Stimulated activated CD8-positive, alpha-beta memory T cell treated with anti-CD3 and anti-CD28 coated beads, Interleukin-15, amount 100 ng/mL, for 1 hour (primary cell): ENCODE data around the gene BRICD5.

Experiments
- DNase-seq: peaks from one replicate; pipeline ENCODE4 v3.0.0-alpha.2; 2020; ENCODE audit warnings: low read depth

BRICD5 gene

GRCh38 chr16:2199095-2199494 lies 11.6 kb downstream of the BRICD5 start:
- no peak for DNase-seq

GRCh38 chr16:2198283-2198682 lies 12.4 kb downstream of the BRICD5 start:
- DNase-seq: no peak

DNA sequence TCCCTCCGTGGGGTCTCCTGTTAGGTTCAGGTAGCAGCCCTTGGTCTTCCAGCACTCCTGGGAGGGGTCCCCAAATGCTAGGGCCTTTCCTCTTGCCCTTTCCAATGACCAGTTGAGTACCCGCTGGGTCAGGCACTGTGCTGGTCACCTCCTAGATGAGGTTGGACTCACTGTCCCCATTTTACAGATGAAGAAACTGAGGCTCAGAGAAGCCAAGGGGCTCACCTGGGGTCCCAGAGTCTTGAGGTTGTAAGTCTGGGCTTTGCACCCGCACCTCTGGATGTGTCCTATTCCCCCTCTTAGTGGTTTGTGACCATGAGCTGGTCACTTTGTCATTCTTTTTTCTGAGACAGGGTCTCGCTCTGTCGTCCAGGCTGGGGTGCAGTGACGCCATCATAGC lies 12.9 kb downstream of the BRICD5 start:
- no peak for DNase-seq

DNA sequence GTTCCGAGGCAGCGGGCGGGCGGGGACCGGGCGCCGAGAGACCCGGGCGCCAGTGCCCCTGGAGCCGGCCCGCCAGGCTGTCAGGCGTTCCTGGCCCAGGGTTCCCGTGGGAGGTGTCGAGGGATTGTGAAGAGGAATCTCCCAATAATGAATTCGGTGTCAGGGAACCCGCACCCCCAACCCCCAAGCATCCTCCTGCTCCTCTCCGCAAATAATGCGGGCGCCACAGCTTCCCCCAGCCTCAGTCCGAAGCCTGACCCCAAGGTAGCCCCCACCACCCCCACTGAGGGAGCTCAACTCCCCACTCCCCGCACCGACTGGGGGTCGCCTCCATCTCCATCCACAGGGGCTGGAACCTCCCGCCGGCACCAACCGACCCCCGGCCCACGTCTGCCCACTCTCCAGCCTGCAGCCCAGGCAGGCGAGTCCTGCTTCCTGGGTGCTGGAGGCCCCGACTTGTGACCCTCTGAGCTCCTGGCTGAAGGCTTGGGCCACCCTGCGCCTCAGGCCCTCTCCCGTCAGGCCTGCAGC lies 13.6 kb downstream of the BRICD5 start:
- DNase-seq: no peak

DNA sequence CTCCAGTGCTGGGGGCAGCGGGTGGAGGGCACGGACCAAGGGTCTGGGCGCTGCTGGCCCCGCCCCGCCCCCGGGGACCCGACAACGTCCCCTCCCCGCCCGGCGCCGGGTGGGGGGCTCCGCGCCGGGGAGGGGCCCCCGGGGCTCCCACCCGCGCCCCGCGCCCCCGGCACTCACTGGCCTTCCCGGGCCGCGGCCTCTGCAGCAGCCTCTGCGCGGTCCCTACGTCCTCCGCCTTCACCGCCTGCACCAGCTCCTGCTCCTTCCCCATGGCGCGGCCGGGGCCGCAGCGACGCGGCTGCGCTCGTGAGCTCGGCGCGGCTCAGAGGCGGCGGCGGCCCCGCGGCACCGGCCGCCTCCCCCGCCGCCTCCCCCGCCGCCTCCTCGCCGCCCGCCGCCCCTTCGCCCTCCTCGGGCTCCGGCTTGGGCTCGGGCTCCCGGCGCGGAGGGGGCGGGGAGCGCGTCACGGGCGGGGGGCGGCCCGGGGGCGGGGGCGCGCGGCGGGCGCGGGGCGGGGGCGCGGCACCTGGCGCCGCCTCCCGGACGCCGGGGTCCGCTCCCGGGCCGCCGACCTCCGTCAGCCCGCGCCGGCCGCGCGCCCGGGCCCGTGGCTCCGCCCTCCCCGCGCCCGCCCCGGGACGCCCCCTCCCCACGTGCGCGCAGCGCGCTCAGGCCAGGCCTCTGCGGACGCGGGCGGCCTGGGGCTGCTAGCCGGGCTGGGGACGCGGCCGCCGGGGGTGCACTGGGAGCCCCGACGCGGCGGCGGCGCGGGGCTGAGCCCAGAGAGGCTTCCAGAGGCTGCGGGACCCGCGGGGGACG lies 14.3 kb downstream of the BRICD5 start, which contains the start of gene CASKIN1:
CASKIN1 (minus strand) TSS at position 444 of the 819 bp plus-strand sequence; CDS start at position 271, 173 bp downstream.
- no peak for DNase-seq

DNA sequence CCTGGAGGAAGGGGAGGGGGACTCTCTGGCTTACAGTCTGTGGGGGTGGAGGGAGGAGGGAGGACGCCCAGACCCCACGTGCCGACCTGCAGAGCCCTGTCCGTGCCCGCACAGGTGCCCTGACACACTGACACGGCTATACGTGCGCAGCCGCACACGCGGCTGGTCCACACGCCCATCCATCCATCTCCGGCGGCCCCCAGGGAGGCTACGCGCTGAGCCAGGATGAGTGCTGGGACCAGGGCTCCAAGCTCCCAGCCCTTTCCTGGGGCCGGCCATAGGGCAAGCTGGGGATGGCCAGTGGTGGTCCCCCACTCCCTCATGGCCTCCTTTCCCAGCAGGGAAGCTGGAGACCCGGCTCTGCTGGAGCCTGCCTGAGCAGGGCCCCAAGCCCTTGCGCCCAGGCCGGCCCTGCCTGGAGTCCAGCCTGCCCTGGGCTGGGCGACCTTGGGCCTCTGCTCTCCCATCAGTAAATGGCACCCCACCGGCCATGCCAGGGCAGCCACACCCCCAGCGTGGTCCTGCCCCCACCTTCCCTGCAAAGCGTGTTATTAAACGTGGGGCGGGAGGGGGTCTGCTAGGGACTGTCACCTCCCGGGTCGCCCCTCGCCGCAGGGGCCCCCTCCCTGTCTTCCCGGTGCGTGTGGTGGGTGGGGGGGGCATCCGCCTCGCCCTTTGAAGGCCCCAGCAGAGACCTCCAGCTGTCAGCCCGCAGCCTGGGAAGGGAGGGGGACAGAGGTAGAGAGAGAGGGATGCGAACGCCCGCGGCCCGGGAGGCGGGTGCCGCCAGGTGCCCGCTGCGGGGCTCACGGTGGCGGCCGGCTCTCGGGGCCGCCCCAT lies 15.1 kb downstream of the BRICD5 start:
- no peak for DNase-seq

- DNase-seq: peak; percentile 21
These were observed 15.8 kb downstream of the BRICD5 start for GRCh38 chr16:2194852-2195321.

DNA sequence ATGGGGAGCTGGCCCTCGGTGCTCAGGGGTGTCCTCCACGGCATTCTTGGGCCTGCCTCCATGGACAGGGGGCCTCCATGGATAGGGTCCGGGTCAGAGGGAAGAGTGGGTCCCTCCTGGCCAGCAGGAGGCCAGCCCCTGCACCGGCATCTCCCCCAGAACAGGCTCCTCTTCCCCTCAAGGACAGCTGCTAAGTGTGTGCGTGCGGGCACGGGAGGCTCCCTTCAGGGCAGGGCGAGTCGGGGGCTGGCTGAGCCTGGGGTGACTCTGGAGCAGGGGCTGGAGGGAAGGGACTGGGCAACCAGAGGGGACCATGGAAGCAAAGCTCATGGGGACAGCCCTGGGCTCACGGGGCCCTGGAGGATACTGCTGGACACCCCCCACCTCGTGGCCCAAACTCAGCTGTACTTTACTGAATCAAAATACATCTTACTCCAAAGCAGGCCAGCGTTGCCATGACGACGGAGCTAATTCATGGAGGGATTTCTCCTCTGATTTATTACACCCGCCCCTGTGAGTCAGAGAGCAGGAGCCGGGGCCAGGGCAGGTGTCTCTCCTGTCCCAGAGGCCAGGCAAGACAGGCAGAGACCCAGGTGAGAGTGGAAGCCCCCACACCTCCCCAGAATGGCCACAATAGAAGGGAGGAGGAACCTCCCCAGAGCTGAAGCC lies 16.4 kb downstream of the BRICD5 start:
- DNase-seq: no peak

GRCh38 chr16:2191446-2191706 lies 19.3 kb downstream of the BRICD5 start:
- no peak for DNase-seq

- DNase-seq: no peak
These were observed 19.8 kb downstream of the BRICD5 start for GRCh38 chr16:2190659-2191445.

DNA sequence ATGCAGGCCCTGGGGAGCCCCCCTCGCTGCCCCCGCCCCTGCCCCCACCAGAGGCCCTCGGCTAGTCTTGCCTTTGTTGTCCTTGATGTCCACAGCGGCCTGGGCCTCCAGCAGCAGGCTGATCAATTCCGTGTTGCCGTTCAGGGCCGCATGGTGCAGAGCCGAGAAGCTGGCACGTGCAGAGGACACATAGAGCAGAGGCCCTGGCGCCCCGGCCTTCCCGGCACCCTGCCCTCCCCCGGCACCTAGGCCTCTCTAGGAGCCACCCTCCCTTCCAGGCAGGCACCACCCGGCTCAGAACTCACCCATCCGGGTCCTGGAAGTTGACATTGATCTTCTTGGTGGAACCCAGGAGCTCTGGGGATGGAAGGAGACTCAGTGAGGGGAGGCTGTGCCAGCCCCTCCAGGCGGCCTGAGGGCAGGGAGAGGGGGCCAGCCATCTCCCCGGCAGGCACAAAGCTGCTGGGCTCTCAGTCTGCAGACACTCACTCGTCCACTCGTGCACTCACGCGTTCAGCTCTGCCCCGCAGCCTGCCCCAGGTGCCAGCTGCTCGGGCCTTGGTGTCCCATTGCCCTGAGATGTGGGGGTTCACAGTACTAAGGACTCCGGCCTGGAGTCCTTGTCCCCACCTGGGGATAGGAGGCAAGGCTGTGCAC lies 20.5 kb downstream of the BRICD5 start:
- no peak for DNase-seq

- DNase-seq: no peak
These were observed 21.3 kb downstream of the BRICD5 start for GRCh38 chr16:2189252-2189893.

GRCh38 chr16:2188395-2188794 lies 22.3 kb downstream of the BRICD5 start:
- no peak for DNase-seq

- no peak for DNase-seq
These were observed 23.5 kb downstream of the BRICD5 start for GRCh38 chr16:2187212-2187611.

GRCh38 chr16:2186505-2186904 lies 24.2 kb downstream of the BRICD5 start:
- DNase-seq: no peak

- DNase-seq: no peak
These were observed 24.6 kb downstream of the BRICD5 start for GRCh38 chr16:2186064-2186463.

DNA sequence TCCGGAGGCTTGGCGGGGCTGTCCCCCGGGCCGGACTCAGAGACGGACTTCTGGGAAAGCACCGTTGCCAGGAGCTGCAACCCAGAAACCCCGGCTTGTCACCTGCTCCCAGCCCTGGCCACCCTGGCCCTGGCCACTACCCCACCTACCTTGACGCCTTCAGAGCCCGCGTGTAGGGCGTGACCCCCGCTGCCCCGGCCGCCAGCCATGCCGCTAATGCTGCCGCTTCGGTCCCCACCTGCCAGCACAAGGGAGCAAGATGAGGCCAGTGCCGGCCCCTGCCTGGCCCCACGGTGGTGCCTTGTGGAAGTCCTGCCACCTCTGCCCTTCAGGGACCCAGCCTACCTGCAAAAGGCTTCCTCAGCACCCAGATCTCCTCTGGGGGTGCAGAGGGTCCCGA lies 25.7 kb downstream of the BRICD5 start:
- no peak for DNase-seq

DNA sequence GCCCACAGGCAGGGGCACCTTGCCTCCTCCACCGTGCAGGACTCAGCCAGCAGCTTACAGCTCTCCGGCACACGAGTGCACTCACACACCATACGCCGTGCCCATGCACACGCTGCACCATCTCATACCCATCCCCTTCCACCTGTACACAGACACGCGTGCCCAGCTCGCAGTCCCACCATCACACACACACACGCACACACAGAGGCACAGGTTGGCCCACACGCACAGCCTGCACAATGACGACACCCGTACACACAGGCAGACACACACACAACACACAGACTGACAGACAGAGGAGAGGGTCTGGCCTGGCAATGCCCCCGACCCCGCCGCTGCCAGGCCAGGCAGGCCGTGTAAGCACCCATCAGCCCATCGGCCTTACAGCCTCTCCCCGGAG lies 26.3 kb downstream of the BRICD5 start:
- no peak for DNase-seq

- no peak for DNase-seq
These were observed 27.0 kb downstream of the BRICD5 start for GRCh38 chr16:2183671-2184070.

GRCh38 chr16:2181952-2182351 lies 28.7 kb downstream of the BRICD5 start:
- DNase-seq: no peak
